Coronary artery (tissue), 2 donors: Measurements from ENCODE around the gene CERS4.
"Not testable (repeated sequence)": the region's sequence is repeated elsewhere in the genome, so short reads cannot be mapped to it uniquely, and the experiment has no call there.

Experiments
- DNase-seq: peaks from one replicate; pipeline ENCODE4 v3.0.0-alpha.2; 2017; ENCODE audit warnings: low spot score
- H3K27ac ChIP-seq, 2 donors: fragments of 200-600 bp; sonication (generic); one replicate each; pipeline ENCODE4 v1.5.1; 2016 to 2019
- H3K4me3 ChIP-seq: fragments of 200-600 bp; sonication (generic); 2 replicates; pipeline ENCODE4 v1.5.1; 2016; ENCODE audit warnings: mild to moderate bottlenecking, moderate library complexity
- TF ChIP-seq, protein P1 (sequence below): fragments of 200-600 bp; sonication (generic); IDR thresholded peaks from one replicate; pipeline ENCODE4 v1.5.1; 2019; ENCODE audit warnings: antibody characterized with exemption

Gene CERS4

DNA sequence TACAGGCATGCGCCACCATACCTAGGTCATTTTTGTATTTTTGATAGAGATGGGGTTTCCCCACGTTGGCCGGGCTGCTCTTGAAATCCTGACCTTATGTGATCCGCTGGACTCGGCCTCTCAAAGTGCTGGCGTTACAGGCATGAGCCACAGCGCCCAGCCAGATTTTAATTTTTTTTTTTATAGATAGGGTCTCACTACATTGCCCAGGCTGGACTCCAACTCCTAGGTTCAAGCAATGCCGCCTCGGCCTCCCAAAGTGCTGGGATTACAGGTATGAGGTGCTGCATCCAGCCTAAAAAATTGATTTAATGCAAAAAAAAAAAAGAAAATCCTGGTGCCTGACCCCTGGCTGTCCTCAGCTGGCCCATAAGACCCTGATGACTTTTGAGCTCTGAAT lies 24.9 kb upstream of the CERS4 start:
- DNase-seq, result no peak
- no peak overlapping the region for H3K4me3 ChIP-seq
- no peak overlapping the region for H3K27ac ChIP-seq
- TF ChIP-seq, protein P1, sequence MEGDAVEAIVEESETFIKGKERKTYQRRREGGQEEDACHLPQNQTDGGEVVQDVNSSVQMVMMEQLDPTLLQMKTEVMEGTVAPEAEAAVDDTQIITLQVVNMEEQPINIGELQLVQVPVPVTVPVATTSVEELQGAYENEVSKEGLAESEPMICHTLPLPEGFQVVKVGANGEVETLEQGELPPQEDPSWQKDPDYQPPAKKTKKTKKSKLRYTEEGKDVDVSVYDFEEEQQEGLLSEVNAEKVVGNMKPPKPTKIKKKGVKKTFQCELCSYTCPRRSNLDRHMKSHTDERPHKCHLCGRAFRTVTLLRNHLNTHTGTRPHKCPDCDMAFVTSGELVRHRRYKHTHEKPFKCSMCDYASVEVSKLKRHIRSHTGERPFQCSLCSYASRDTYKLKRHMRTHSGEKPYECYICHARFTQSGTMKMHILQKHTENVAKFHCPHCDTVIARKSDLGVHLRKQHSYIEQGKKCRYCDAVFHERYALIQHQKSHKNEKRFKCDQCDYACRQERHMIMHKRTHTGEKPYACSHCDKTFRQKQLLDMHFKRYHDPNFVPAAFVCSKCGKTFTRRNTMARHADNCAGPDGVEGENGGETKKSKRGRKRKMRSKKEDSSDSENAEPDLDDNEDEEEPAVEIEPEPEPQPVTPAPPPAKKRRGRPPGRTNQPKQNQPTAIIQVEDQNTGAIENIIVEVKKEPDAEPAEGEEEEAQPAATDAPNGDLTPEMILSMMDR, result no peak

DNA sequence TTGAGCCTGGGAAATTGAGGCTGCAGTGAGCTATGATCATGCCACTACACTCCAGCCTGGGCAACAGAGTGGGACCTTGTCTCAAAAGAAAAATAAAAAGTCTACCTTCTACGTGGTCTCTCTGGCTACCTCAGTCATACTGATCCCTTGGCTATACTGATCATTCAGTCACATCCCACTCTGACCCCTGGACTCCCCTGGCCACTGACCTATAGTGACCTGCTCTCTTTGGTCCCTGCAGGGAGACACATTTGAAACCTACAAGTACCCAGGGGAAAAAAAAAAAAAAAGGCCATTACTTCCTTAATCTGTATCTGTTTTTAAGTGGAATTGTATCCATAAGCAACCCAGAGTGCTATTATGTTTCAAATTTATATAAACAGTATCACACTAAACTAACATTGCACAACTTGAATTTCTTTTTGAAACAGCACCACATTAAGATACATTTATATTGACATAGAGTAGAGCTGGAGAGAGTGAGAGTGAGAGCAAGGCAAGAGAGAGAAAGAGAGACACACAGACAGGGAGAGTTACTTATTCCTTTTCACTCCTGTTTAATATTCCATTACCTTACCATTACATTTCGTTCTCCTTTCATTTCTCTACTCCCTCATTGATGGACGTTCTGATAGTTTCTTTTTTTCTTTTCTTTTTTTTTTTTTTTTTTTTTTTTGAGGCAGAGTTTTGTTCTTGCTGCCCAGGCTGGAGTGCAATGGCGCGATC lies 23.7 kb upstream of the CERS4 start:
- DNase-seq, result no peak
- H3K4me3 ChIP-seq, result no peak overlapping the region
- no peak overlapping the region for H3K27ac ChIP-seq
- TF ChIP-seq, protein P1, result no peak

DNA sequence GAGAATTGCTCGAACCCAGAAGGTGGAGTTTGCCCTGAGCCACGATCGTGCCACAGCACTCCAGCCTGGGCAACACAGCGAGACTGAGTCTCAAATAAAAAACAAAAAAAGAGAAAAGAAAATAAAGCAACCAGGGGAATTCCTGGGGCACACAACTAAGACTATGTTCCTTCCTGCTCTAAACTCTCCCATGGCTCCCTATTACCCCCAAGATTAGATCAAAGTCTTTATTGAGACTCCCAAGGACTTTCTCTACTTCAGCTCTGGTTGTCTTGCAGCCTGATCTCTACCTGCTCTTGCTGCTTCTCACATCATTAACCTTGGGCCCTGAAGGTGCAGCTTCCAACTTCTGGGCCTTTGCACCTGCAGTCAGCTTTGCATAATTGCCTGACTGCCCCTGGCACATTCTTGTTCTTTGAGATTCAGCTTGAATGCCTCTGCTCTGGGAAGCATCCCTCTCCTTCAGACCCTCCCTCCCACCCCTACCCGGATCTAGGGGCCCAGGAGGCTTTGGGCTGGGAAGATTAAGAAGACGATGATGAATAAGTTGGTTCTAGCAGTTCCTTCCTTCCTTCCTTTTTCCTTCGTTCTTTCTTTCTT lies 16.8 kb upstream of the CERS4 start:
- H3K4me3 ChIP-seq, result no peak overlapping the region
- TF ChIP-seq, protein P1, result no peak
- DNase-seq, result no peak
- no peak overlapping the region for H3K27ac ChIP-seq

DNA sequence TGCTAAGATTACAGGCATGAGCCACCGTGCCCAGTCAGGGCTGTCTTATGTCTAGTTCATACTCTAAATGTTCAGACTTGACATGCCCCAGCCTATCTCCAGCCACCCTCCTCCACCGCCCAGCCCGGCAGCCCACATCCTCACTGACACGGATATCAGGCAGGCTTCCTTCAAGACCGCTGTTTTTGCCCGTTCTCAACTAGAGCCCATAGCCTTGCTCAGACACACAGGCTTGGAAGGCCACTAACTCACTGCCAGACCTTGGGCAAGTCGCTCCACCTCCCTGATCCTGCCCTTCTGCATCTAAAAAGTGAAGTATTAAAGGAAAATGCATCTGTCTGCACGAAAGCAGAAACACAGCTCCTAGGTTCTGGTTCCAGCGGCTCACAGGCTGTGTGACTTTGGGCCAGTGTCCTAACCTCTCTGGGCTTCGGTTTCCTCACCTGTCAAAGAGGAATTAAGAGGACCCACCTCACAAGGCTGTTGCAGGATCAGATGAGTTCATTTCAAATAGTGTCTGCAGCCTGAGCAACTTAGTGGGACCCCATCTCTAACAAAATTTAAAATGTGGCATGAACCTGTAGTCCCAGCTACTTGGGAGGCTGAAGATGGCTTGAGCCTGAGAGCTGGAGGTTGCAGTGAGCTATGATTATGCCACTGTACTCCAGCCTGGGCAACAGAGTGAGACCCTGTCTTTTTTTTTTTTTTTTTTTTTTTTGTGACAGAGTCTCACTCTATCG lies 14.5 kb upstream of the CERS4 start:
- TF ChIP-seq, protein P1, result no peak
- H3K4me3 ChIP-seq, result no peak overlapping the region
- peak overlapping the region in 1 of 2 donors; percentile 17 for H3K27ac ChIP-seq
- no peak for DNase-seq

DNA sequence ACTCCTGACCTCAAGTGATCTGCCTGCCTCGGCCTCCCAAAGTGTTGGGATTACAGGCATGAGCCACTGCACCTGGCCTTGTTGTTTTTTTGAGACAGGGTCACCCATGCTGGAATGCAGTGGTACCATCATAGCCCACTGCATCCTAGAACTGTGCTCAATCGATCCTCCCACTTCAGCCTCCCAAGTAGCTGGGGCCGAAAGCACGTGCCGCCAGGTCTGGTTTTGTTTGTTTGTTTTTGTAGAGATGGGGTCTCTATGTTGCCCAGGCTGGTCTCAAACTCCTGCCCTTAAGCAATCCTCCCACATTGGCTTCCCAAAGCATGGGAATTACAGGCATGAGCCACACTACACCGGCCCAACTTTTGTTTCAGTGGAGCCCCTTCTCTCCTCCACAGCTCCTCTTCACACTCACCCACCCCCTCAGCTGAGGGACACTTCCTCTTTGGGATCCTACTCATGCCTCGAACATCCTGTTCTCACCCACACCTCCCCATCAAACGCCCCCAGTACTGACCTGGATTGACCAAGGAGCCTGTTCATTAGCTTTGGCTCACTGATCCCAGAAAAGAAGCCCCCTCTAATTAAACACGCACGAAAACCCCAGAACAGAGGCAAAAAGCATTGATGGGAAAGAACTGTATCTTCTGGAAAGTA lies 12.8 kb upstream of the CERS4 start:
- no peak overlapping the region for H3K27ac ChIP-seq
- TF ChIP-seq, protein P1, result no peak
- no peak overlapping the region for H3K4me3 ChIP-seq
- DNase-seq, result no peak

DNA sequence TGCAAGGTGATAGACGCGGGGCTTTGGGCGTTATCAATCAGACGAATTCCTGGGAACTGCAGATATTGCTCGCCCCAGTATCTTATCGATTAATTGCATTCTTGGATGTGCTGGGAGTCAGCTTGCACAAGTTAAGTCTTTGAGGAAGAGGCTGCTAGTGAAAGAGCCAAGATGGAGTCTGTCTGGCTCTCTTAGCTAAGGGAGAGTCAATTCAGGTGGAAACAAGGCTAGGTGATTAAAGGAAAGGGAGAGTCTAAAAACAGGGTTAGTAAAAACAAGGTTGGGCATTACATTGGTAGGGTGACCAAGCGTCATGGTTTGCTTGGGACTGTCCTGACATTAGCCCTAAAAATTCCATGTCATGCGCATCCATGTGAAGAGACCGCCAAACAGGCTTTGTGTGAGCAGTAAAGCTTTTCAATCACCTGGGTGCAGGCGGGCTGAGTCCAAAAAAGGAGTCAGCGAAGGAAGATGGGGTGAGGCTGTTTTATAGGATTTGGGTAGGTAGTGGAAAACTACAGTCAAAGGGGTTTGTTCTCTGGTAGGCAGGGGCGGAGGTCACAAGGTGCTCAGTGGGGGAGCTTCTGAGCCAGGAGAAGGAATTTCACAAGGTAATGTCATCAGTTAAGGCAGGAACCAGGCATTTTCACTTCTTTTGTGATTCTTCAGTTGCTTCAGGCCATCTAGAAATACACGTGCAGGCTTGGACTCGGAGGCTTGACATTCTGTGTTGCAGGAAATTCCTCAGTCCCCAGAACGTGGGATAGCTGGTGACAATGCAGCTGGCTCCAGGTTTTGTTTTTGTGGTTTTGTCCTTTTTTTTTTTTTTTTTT lies 5.7 kb upstream of the CERS4 start:
- not testable (repeated sequence) for H3K27ac ChIP-seq, DNase-seq, H3K4me3 ChIP-seq
